Left lung (tissue), 14 donors: ENCODE results near the gene SPRR3. TPM values are rescaled to one million over a fixed set of nuclear protein-coding genes. Genes with fewer than 3 reads are reported as not detected.

Experiments used
- ATAC-seq: fragments of 200-7000 bp; cut with Tn5 transposase; one replicate; pipeline ENCODE4 v1.9.1; 2020; ENCODE audit warnings: moderate library complexity
- DNase-seq, 4 donors: peaks; one replicate each; pipeline ENCODE4 v3.0.0-alpha.2; 2013 to 2020
- H3K27ac ChIP-seq, 2 donors: fragments of 200-600 bp; sonication (generic) in 1 of 2; one replicate each; pipeline versions ENCODE4 v1.5.0 to v1.8.0; 2020 to 2021
- H3K27me3 ChIP-seq, 2 donors: fragments of 200-600 bp; sonication (generic) in 1 of 2; one replicate each; pipeline versions ENCODE4 v1.5.0 to v1.8.0; 2020 to 2021
- H3K36me3 ChIP-seq, 2 donors: fragments of 200-600 bp; sonication (generic) in 1 of 2; one replicate each; pipeline versions ENCODE4 v1.5.0 to v1.8.0; 2020 to 2021
- H3K4me1 ChIP-seq, 2 donors: fragments of 200-600 bp; one replicate each; pipeline ENCODE4 v1.8.0; 2021
- H3K4me3 ChIP-seq, 2 donors: fragments of 200-600 bp; sonication (generic) in 1 of 2; one replicate each; pipeline versions ENCODE4 v1.5.0 to v1.8.0; 2020 to 2021; ENCODE audit warnings: mild to moderate bottlenecking in 1 of 2
- H3K9me3 ChIP-seq, 2 donors: fragments of 200-600 bp; sonication (generic) in 1 of 2; one replicate each; pipeline versions ENCODE4 v1.5.0 to v1.8.0; 2020 to 2021
- CTCF ChIP-seq, 2 donors: fragments of 200-600 bp; sonication (generic) in 1 of 2; IDR thresholded peaks; one replicate each; pipeline versions ENCODE4 v1.5.0 to v1.8.0; 2021; ENCODE audit warnings: antibody characterized with exemption in 2 of 2
- intact Hi-C, 2 donors: fragments of 100-400 bp; cut with DNase I; formaldehyde crosslinking; loops; one replicate each; pipeline versions ENCODE4 v1.11.2 to v1.14.2; 2022
- long read RNA-seq, 12 donors: library from polyadenylated mRNA in 2 of 12; unstranded in 2 of 12; transcript quantifications; one replicate each; pipeline ENCODE4 v2.0.0 and lab custom pipeline, GENCODE V29; 2019 to 2026
- polyA plus RNA-seq, 6 donors: library from polyadenylated mRNA; unstranded; fragments of 120-200 nt; gene quantifications; one replicate each; pipeline ENCODE4 v1.2.1, GENCODE V29; 2013; ENCODE audit not compliant: insufficient read length in 6 of 6
- total RNA-seq, 2 donors: library from RNA; stranded (reverse); fragmentation: NEBNext Ultra II Directional; extraction: Animal tissue kit (Norgen Biotek cat#: 25700); gene quantifications; one replicate each; pipeline ENCODE4 v1.2.1, GENCODE V29; 2021
- donor health status: DM: no; HTN: yes; CAD: no.
- donor health status: DM: no; HTN: no; CAD: no.

SPRR3 gene
- total RNA-seq (not detected), polyA plus RNA-seq (under 1 TPM in 4 of 6 donors, not detected in 2; 0.24 to 0.55 (median 0.29) TPM)
- long read RNA-seq, donor 1: 0 reads
- long read RNA-seq, donor 2: 0 reads
- long read RNA-seq, donor 3: 0 reads
- long read RNA-seq, donor 4: 0 reads
- long read RNA-seq, donor 5: 0 reads
- long read RNA-seq, donor 6: 0 reads
- long read RNA-seq, donor 7: 0 reads
- long read RNA-seq, donor 8: 0 reads
- long read RNA-seq, donor 9: 0 reads
- long read RNA-seq, donor 10: 0 reads
- long read RNA-seq, donor 11: 0 reads
- long read RNA-seq, donor 12: 0 reads

- Histone ChIP-seq H3K4me3 (no peak within 1 kb of the TSS), H3K4me1 (no peaks in the 10 kb centered on the region), H3K36me3 (no peaks in the 10 kb centered on the region), H3K9me3 (no peaks in the 10 kb centered on the region), H3K27me3 (no peaks in the 10 kb centered on the region), H3K27ac (no peak within 1 kb of the TSS)
- intact Hi-C loops: no loop called here
- no peak for TF ChIP-seq CTCF (IDR thresholded peaks at IDR 0.05)
- no peak for ATAC-seq
- DNase-seq: no peak
Measured at GRCh38 chr1:153001382-153001781, at the start of gene SPRR3. TSS of gene SPRR3 (plus strand) at chr1:153001749. CDS start at chr1:153003021, 1,272 bp downstream.

- Histone ChIP-seq H3K9me3 (no peaks in the 10 kb centered on the region), H3K36me3 (no peaks in the 10 kb centered on the region), H3K4me1 (no peaks in the 10 kb centered on the region), H3K4me3 (no peak overlapping the region), H3K27me3 (no peaks in the 10 kb centered on the region), H3K27ac (no peak overlapping the region)
- TF ChIP-seq CTCF (IDR thresholded peaks at IDR 0.05): no peak
- ATAC-seq (no peak), DNase-seq (no peak)
- intact Hi-C loops: no loop called here
Measured at GRCh38 chr1:152953761-152954160, 47.8 kb upstream of the SPRR3 start.

GRCh38 chr1:152954436-152954835, 47.1 kb upstream of the SPRR3 start:
- Histone ChIP-seq H3K9me3 (no peaks in the 10 kb centered on the region), H3K4me1 (no peaks in the 10 kb centered on the region), H3K4me3 (no peak overlapping the region), H3K27me3 (no peaks in the 10 kb centered on the region), H3K27ac (no peak overlapping the region), H3K36me3 (no peaks in the 10 kb centered on the region)
- ATAC-seq (no peak), DNase-seq (no peak)
- intact Hi-C loops: no loop called here
- TF ChIP-seq CTCF (IDR thresholded peaks at IDR 0.05): no peak

GRCh38 chr1:152957561-152957960, 44.0 kb upstream of the SPRR3 start:
- Histone ChIP-seq H3K36me3 (no peaks in the 10 kb centered on the region), H3K27ac (no peak overlapping the region), H3K27me3 (peaks cover 0 to 5% of the 10 kb centered on the region in 2 donors), H3K4me3 (no peak overlapping the region), H3K4me1 (no peaks in the 10 kb centered on the region), H3K9me3 (no peaks in the 10 kb centered on the region)
- DNase-seq (no peak), ATAC-seq (no peak)
- no peak for TF ChIP-seq CTCF (IDR thresholded peaks at IDR 0.05)
- intact Hi-C loops: no loop called here

GRCh38 chr1:152959273-152959672, 42.3 kb upstream of the SPRR3 start:
- H3K4me1 ChIP-seq: no peaks in the 10 kb centered on the region
- peaks cover 0 to 5% of the 10 kb centered on the region in 2 donors for H3K27me3 ChIP-seq
- no peak overlapping the region for H3K27ac ChIP-seq
- no peak for TF ChIP-seq CTCF (IDR thresholded peaks at IDR 0.05)
- no peak overlapping the region for H3K4me3 ChIP-seq
- intact Hi-C loops: no loop called here
- no peaks in the 10 kb centered on the region for H3K9me3 ChIP-seq
- H3K36me3 ChIP-seq: no peaks in the 10 kb centered on the region
- DNase-seq (no peak), ATAC-seq (no peak)
